CD14-positive monocyte (primary cell): ENCODE measurements around the gene DNAJC7. TPM values are rescaled to one million over a fixed set of nuclear protein-coding genes. Genes with fewer than 3 reads are reported as not detected.

ENCODE experiments used
- DNase-seq, 3 donors: peaks; one replicate each; pipeline ENCODE4 v3.0.0-alpha.2; 2011 to 2022
- H2AFZ ChIP-seq: 2 replicates; pipeline ENCODE4 v1.6.0; 2012; ENCODE audit warnings: mild to moderate bottlenecking, low read depth, low read length, inconsistent platforms; ENCODE audit not compliant: insufficient read depth, poor library complexity, severe bottlenecking
- H3K27ac ChIP-seq, 2 donors: 1 replicate in 1 of 2; 2 replicates in 1 of 2; pipeline ENCODE4 v1.5.1; 2012 to 2013; ENCODE audit warnings: low read length in 2 of 2, control low read depth in 1 of 2, inconsistent platforms in 1 of 2, low read depth in 1 of 2, mild to moderate bottlenecking in 1 of 2
- H3K27me3 ChIP-seq, 2 donors: one replicate each; pipeline versions ENCODE4 v1.6.0 to v1.6.1; 2011 to 2013; ENCODE audit warnings: low read length in 2 of 2; ENCODE audit not compliant: control insufficient read depth in 2 of 2, insufficient read depth in 2 of 2
- H3K36me3 ChIP-seq, 2 donors: replicated peaks in 1 of 2; 1 replicate in 1 of 2; 2 replicates in 1 of 2; pipeline versions ENCODE4 v1.5.1 to v1.6.1; 2012 to 2013; ENCODE audit warnings: low read length in 2 of 2, control low read depth in 1 of 2, inconsistent platforms in 1 of 2, mild to moderate bottlenecking in 1 of 2; ENCODE audit not compliant: insufficient read depth in 2 of 2, control insufficient read depth in 1 of 2
- H3K4me1 ChIP-seq, 2 donors: 1 replicate in 1 of 2; 2 replicates in 1 of 2; pipeline versions ENCODE4 v1.5.1 to v1.6.1; 2012 to 2013; ENCODE audit warnings: low read length in 2 of 2, control low read depth in 1 of 2, inconsistent platforms in 1 of 2, mild to moderate bottlenecking in 1 of 2, moderate library complexity in 1 of 2; ENCODE audit not compliant: insufficient read depth in 2 of 2, control insufficient read depth in 1 of 2
- H3K4me2 ChIP-seq: replicated peaks from 2 replicates; pipeline ENCODE3; 2012; ENCODE audit warnings: low read length, moderate library complexity, mild to moderate bottlenecking; ENCODE audit not compliant: poor library complexity, severe bottlenecking; ENCODE audit errors: extremely low read depth
- H3K4me3 ChIP-seq, 3 experiments: fragments of 200-600 bp in 1 of 3; sonication (generic) in 1 of 3; replicated peaks in 1 of 3; 1 replicate in 2 of 3; 2 replicates in 1 of 3; pipeline ENCODE4 v1.5.1; 2011 to 2013; ENCODE audit warnings: low read length in 3 of 3, mild to moderate bottlenecking in 3 of 3, control low read depth in 2 of 3, low read depth in 2 of 3, inconsistent platforms in 1 of 3, moderate library complexity in 1 of 3
- H3K79me2 ChIP-seq: 2 replicates; pipeline ENCODE4 v1.6.0; 2012; ENCODE audit warnings: mild to moderate bottlenecking, control low read depth, inconsistent platforms, low read length, moderate library complexity; ENCODE audit not compliant: insufficient read depth
- H3K9ac ChIP-seq: 2 replicates; pipeline ENCODE4 v1.6.0; 2017; ENCODE audit warnings: low read length, mild to moderate bottlenecking; ENCODE audit not compliant: insufficient read depth, poor library complexity, severe bottlenecking
- H3K9me3 ChIP-seq, 2 donors: replicated peaks in 1 of 2; 1 replicate in 1 of 2; 2 replicates in 1 of 2; pipeline versions ENCODE4 v1.5.1 to v1.6.1; 2012 to 2013; ENCODE audit warnings: low read length in 2 of 2, control low read depth in 1 of 2; ENCODE audit not compliant: control insufficient read depth in 1 of 2, insufficient read depth in 1 of 2
- H4K20me1 ChIP-seq: 2 replicates; pipeline ENCODE4 v1.6.0; 2012; ENCODE audit warnings: mild to moderate bottlenecking, low read length, control low read depth, moderate library complexity; ENCODE audit not compliant: insufficient read depth
- H3K27ac Mint-ChIP-seq, 7 donors: one replicate each; pipeline ENCODE4 v1.8.0; 2020; ENCODE audit warnings: mild to moderate bottlenecking in 7 of 7, mixed read lengths in 7 of 7, moderate library complexity in 6 of 7, inconsistent platforms in 2 of 7
- H3K27me3 Mint-ChIP-seq, 3 donors: one replicate each; pipeline ENCODE4 v1.8.0; 2021 to 2022; ENCODE audit warnings: low read depth in 3 of 3, mild to moderate bottlenecking in 3 of 3, mixed read lengths in 3 of 3, moderate library complexity in 3 of 3, inconsistent platforms in 1 of 3
- H3K36me3 Mint-ChIP-seq, 2 donors: one replicate each; pipeline ENCODE4 v1.8.0; 2020; ENCODE audit warnings: mixed read lengths in 2 of 2, inconsistent platforms in 1 of 2, mild to moderate bottlenecking in 1 of 2
- H3K4me1 Mint-ChIP-seq: one replicate; pipeline ENCODE4 v1.8.0; 2020; ENCODE audit warnings: mild to moderate bottlenecking, mixed read lengths
- H3K4me3 Mint-ChIP-seq, 2 donors: one replicate each; pipeline ENCODE4 v1.8.0; 2020; ENCODE audit warnings: mild to moderate bottlenecking in 2 of 2, mixed read lengths in 2 of 2, moderate library complexity in 1 of 2
- H3K9me3 Mint-ChIP-seq, 7 donors: one replicate each; pipeline ENCODE4 v1.8.0; 2020 to 2022; ENCODE audit warnings: mixed read lengths in 7 of 7, mild to moderate bottlenecking in 6 of 7, moderate library complexity in 6 of 7, inconsistent platforms in 2 of 7
- CTCF ChIP-seq: fragments of 200-600 bp; IDR thresholded peaks from one replicate; pipeline ENCODE4 v1.8.0; 2022; ENCODE audit warnings: antibody characterized with exemption, mild to moderate bottlenecking
- WGBS: methylation state at CpG from one replicate; pipeline ENCODE4 v1.1.5; 2013; ENCODE audit warnings: missing lambda C conversion rate; ENCODE audit not compliant: insufficient coverage; 5-methylcytosine and 5-hydroxymethylcytosine counted together
- intact Hi-C, 2 donors: fragments of 100-400 bp; cut with micrococcal nuclease; formaldehyde crosslinking; loops; one replicate each; pipeline versions ENCODE4 v1.15.0 to v1.15.1; 2023
- polyA plus RNA-seq, 3 donors: library from polyadenylated mRNA; depleted of rRNA in 1 of 3; unstranded in 2 of 3; stranded (reverse) in 1 of 3; fragments of 300-500 nt in 2 of 3; fragments of >200 nt in 1 of 3; fragmentation: Illumina TruSeq in 2 of 3; gene quantifications; 1 replicate in 2 of 3; 2 replicates in 1 of 3; pipeline ENCODE4 v1.2.3, GENCODE V29; 2012 to 2021

Gene DNAJC7
- polyA plus RNA-seq, 3 donors = 29.1 to 79.7 (median 59.6) TPM

- Mint-ChIP-seq H3K27me3 (peaks cover 20 to 42% (median 30%) of the 10 kb centered on the region in 3 donors), H3K4me3 (peak within 1 kb of the TSS; percentile 89 to 98), H3K27ac (peak within 1 kb of the TSS in 2 of 7 donors; percentile 7 to 76), H3K9me3 (peaks cover 0 to 5% (median 0%) of the 10 kb centered on the region in 7 donors), H3K36me3 (no peaks in the 10 kb centered on the region), H3K4me1 (peaks cover 14% of the 10 kb centered on the region)
- DNase-seq = peak; percentile 29 to 59 (median 43)
- no peaks in the 10 kb centered on the region for H3K36me3 ChIP-seq
- H2AFZ ChIP-seq = peak within 1 kb of the TSS; percentile 96
- peaks cover 0 to 7% of the 10 kb centered on the region in 2 donors for H3K27me3 ChIP-seq
- H3K9ac ChIP-seq = peak within 1 kb of the TSS; percentile 71
- under 1% methylated on average over 65 of the region's 65 CpGs for WGBS
- H4K20me1 ChIP-seq = no peaks in the 10 kb centered on the region
- intact Hi-C loops = no loop called here
- peak within 1 kb of the TSS; percentile 50 to 69 (median 55) for H3K4me3 ChIP-seq
- no peaks in the 10 kb centered on the region for H3K9me3 ChIP-seq
- no peak within 1 kb of the TSS for H3K27ac ChIP-seq
- H3K79me2 ChIP-seq = no peaks in the 10 kb centered on the region
- H3K4me1 ChIP-seq = peaks cover 9 to 12% of the 10 kb centered on the region in 2 donors
- peak; percentile 57 for TF ChIP-seq CTCF
- H3K4me2 ChIP-seq = peak within 1 kb of the TSS; percentile 87
These were observed 33.3 kb upstream of the DNAJC7 start, which contains the start of gene C17orf113 for GRCh38 chr17:42050393-42051012. TSS of gene C17orf113 (minus strand) at chr17:42050601. CDS start at chr17:42043376, 7,225 bp downstream.

DNA sequence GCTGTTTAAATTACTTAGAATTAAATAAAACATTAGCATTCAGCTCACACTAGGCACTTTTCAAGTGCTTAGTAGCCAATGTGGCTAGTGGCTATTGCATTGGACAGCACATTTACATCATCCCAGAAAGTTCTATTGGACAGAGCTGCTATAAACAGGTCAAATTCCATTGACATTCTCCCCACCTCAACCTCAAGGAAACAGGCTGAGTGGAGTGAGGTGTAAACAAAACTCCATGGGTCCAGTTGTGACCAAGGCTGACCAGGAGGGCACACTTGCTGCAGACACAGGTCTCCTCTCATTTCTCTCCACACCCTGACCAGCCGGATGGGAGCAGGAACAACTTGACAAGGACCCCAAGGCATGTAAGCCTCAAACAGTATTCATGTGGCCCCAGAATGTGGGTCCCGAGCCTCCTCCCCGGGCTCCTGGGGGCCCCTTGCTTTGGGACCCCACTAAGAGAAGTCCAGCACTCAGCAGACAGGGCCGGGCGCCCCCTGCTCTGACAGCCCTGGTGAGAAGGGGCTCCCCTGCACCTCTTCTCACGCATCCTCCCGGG lies 32.7 kb upstream of the DNAJC7 start:
- Histone ChIP-seq H3K9ac (peak overlapping the region; percentile 71), H3K27ac (no peak overlapping the region), H3K27me3 (peaks cover 0 to 7% of the 10 kb centered on the region in 2 donors), H3K4me3 (peak overlapping the region; percentile 50 to 69 (median 55)), H3K79me2 (no peaks in the 10 kb centered on the region), H3K4me2 (peak overlapping the region; percentile 87), H3K9me3 (no peaks in the 10 kb centered on the region), H3K4me1 (peaks cover 9 to 12% of the 10 kb centered on the region in 2 donors), H3K36me3 (no peaks in the 10 kb centered on the region), H4K20me1 (no peaks in the 10 kb centered on the region), H2AFZ (peak overlapping the region; percentile 96)
- intact Hi-C loops = no loop called here
- peaks cover 14% of the 10 kb centered on the region for H3K4me1 Mint-ChIP-seq
- H3K27ac Mint-ChIP-seq = peak overlapping the region in 1 of 7 donors; percentile 21
- H3K9me3 Mint-ChIP-seq = peaks cover 0 to 5% (median 0%) of the 10 kb centered on the region in 7 donors
- peaks cover 19 to 40% (median 28%) of the 10 kb centered on the region in 3 donors for H3K27me3 Mint-ChIP-seq
- no peak for TF ChIP-seq CTCF
- 0% methylated on average over 7 of the region's 7 CpGs for WGBS
- no peaks in the 10 kb centered on the region for H3K36me3 Mint-ChIP-seq
- no peak for DNase-seq
- peak overlapping the region; percentile 76 to 90 for H3K4me3 Mint-ChIP-seq
